GM19099 (cell line): ENCODE results near the gene AGBL5.

Experiments used
- POLR2A ChIP-seq: IDR thresholded peaks from 3 replicates; pipeline ENCODE4 v1.6.1; 2011; ENCODE audit warnings: low read depth; ENCODE audit not compliant: insufficient read length; ENCODE audit errors: extremely low read depth

AGBL5 gene

DNA sequence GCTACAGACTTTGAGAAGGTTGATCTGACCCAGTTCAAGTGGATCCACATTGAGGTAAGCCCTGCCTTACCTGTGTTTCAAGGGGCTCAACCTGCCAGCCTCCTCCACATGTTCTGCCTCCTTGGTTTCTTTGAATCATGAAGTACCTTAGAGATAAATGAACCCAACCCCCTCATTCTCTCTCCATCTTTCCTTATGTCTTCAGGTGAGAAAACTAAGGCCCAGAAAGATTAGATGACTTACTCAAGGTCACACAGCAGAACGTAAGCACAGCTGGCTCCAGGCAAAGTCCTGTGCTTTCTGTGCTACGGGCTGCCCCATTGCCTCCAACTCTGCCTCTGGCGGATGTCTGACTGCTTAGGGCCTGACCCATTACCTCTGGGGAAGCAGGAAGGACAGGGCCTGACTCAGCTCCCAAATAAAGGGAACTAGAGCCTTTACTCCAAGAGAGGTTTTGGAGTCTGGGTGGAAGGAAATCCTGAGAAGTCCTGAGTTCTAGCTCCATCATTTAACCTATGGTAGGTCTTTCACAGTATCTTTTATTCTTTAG is 45.4 kb downstream of the AGBL5 start:
- TF ChIP-seq POLR2A = no peak

DNA sequence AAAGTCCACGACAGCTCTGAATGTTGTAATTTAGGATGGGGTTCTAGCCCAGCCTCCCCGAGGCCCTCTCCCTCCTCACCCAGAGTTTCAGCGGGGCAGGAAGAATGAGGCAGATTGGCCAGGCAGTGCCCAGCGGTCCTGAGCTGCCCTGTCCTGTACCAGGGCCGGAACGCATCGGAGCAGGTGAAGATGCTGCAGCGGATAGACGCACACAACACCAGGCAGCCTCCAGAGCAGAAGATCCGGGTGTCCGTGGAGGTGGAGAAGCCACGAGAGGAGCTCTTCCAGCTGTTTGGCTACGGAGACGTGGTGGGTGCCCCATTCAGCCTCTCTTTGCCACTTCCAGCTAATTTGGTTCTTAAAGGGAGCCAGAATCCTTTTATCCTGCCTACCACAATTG is 45.9 kb downstream of the AGBL5 start:
- no peak for TF ChIP-seq POLR2A

DNA sequence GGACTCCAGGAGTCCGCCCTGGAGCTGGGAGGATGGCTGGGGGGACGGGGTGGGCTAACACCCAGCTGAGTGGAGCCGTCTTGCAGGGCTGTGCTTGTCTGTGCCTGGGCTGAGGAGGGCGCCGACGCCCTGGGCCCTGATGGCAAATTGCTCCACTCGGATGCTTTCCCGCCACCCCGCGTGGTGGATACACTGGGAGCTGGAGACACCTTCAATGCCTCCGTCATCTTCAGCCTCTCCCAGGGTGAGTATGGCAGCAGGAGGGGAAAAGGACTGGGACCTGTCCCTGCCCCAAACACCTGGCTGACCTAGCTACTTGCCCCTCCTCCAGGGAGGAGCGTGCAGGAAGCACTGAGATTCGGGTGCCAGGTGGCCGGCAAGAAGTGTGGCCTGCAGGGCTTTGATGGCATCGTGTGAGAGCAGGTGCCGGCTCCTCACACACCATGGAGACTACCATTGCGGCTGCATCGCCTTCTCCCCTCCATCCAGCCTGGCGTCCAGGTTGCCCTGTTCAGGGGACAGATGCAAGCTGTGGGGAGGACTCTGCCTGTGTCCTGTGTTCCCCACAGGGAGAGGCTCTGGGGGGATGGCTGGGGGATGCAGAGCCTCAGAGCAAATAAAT is 48.0 kb downstream of the AGBL5 start:
- TF ChIP-seq POLR2A = no peak

DNA sequence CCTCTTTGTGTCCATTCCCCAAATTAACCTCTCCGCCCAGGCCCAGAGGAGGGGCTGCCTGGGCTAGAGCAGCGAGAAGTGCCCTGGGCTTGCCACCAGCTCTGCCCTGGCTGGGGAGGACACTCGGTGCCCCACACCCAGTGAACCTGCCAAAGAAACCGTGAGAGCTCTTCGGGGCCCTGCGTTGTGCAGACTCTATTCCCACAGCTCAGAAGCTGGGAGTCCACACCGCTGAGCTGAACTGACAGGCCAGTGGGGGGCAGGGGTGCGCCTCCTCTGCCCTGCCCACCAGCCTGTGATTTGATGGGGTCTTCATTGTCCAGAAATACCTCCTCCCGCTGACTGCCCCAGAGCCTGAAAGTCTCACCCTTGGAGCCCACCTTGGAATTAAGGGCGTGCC is 48.6 kb downstream of the AGBL5 start:
- no peak for TF ChIP-seq POLR2A

- TF ChIP-seq POLR2A = no peak
Measured at GRCh38 chr2:27102329-27102728, 50.9 kb downstream of the AGBL5 start.

DNA sequence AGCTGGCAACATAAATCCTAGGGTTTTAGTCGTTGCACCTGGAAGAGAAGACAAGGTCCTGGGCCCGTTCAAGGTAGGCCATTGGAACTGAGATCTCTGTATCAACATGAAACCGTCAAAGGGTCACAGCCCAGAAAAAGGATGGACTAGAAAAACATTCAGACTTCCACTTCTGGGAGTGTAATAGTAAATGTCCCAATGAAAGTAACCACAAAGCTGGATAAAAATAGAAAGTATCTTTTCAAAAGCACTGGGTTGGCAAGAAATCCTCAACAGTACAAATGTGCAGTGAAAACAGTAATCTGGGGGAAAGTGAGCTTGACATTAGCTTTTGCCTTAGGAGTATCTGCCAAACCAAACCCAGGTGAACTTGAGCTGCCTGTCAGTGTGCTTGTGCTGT is 54.5 kb downstream of the AGBL5 start:
- no peak for TF ChIP-seq POLR2A

DNA sequence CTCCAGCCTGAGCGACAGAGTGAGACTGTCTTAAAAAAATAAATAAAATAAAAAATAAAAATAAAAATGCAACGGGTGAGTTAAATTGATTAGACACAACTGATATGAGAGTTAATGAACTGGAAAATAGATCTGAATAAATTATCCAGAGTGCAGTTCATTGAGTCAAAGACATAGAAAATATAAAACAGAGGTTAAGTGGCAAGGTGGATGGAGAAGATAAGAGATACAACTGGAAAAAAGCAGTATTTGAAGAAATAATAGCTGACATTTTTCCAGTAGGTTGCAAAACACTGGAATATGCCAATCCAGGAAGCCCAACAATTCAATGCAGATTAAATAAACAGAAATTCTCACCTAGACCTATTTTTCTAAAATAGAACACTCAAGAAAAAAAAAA is 56.8 kb downstream of the AGBL5 start:
- no peak for TF ChIP-seq POLR2A

DNA sequence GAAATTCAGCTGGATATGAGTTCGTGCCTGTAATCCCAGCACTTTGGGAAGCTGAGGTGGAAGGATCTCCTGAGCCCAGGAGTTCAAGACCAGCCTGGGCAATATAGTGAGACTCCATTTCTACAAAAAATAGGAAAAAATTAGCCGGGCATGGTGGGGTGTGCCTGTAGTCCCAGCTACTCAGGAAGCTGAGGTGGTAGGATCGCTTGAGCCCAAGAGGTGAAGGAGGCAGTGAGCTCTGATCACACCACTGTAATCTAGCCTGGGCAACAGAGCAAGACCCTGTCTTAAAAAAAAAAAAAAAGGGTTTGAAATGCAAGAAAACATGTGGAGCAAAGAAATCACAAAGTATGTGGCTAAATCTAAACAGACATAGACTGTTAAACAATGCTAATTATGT is 57.6 kb downstream of the AGBL5 start:
- no peak for TF ChIP-seq POLR2A

DNA sequence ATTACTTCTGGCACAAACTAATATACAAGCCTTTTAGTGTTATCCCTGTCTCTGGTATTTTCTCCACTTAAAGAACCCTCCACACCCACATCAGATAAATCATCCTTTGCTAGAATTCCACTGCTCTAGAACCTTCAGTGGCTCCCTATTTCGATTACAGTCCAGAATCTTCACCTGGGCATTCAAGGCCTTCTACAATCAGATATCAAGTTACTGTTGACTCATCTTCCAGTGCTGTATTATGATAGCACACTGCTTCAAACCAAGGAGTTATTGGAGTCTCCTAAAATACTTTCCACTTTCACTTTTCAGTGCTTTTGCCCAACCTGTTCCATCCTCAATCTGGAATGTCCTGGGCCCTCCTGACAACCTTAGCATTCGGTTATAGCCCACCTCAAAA is 64.1 kb downstream of the AGBL5 start:
- TF ChIP-seq POLR2A = no peak

DNA sequence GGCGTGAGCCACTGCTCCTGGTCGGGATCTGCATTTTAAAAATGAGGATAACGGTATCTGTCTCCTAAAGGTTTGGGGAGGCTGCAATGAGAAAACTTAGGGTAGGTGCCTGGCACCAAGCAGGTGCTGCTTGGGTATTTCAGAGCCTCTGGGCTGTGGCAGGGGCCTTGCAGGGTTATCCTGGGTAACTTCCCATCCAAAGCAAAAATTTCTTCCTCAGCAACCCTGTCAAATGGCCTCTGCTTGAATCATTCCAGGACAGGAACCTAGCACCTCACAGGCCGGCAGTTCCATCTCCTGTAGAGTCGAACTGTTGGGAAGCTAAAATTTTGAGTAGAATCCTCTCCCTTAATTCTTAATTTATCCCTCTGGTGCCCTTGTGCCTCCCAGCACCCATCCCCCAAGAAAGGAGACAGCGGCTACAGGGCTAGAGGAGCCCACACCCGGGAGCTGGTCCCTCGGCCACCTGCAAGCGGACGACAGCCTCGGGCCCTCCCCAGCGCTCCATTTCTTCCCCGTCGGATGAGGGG is 66.6 kb downstream of the AGBL5 start:
- no peak for TF ChIP-seq POLR2A

DNA sequence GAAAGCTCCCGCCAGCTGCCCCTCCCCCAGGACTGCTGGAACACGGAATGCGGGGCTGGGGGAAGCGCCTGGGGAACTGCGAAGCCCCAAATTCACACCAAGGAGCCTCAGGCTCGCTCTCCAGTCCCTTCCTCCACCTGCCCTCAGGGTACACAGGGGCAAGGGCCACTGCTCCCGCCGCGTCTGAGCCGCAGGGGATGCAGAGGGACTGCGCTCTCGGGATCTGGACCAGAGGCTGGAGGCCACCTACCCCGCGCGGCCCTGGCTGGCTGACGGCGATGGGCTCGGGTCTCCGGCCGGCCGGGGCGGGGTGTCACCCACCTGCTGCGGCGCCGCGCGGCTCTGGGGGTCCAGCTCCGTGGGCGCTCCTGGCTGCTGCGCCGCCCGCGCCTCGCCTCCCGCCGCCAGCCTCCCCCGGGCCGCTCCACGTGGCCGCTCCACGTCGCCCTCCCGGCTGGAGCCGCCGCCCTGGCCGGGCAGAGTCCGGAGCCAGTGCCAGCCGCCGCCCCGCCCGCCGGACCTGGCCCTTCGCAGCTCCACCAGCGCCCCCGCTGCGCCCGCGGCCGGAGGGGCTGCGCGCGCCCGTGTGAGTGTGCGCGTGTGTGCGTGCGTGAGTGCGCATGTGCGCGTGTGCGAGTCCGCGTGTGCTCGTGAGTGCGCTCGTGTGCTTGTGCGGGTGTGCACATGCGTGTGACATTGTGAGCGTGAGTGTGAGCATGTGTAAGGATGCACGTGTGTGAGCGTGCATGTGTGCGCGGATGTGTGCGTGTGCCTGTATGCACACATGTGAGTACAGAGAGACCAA is 67.3 kb downstream of the AGBL5 start, which contains the start of gene CGREF1:
CGREF1 (minus strand) TSS at position 604 of the 805 bp plus-strand sequence. CDS start 14,762 bp downstream, outside the sequence.
- no peak for TF ChIP-seq POLR2A
